ENCODE measurements around the gene SIX6. TPM values are rescaled to one million over a fixed set of nuclear protein-coding genes. Genes with fewer than 3 reads are reported as not detected.
"Not testable (repeated sequence)": the region's sequence is repeated elsewhere in the genome, so short reads cannot be mapped to it uniquely, and the experiment has no call there.

SIX6 gene
- total RNA-seq, result not detected
- long read RNA-seq, result 0 reads

DNA sequence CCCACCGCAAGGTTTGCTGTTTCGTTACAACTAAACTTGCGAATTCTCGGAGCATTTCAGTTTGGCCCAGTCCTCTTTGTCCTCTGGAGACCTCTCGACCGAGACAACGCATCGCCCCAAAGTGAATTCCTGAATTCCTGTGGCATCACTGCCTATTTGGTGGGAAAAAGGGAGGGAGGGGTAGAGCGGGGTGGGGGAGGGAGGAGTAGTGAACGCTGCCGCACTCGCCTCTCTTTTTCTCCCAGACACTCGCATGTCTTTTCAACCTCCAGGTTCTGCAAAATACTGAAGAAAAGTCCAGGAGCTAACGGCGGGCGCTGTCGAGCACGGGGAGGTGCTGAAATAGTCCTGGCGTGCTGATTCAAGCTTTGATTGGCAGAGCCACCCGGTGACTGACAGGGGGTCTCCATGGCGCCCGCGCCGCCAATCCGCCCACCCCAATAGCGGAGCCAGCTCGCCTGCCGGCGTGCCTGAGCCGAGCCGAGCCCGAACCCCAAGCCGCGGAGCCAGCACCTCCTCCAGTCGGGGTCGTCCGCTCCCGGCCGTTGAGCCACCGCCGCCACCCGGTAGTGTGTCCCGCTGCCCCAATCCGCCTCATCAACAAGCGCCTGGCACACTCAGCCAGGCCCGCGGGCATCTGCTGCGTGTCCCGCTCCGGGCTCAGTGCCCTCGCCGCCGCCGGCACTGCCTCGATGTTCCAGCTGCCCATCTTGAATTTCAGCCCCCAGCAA lies at the start of gene SIX6:
TSS of gene SIX6 (plus strand) at position 440 of the 731 bp plus-strand sequence. CDS start at position 693, 253 bp downstream.
- DNase-seq (ENCODE audit: low spot score), result no peak
- intact Hi-C loops (cut with DNase I), result no loop called here

DNA sequence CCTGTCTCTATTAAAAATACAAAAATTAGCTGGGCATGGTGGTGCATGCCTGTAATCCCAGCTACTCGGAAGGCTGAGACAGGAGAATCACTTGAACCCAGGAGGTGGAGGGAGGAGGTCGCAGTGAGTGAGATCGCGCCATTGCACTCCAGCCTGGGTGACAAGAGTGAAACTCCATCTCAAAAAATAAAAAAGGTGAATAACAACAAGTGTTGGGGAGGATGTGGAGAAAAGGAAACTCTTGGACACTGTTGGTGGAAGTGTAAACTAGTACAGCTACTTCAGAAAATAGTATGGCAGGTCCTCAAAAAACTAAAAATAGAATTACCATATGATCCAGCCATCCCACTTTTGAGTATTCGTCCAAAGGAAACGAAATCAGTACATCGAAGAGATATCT lies 28.7 kb upstream of the SIX6 start:
- DNase-seq (ENCODE audit: low spot score); intact Hi-C loops (cut with DNase I): not testable (repeated sequence)

DNA sequence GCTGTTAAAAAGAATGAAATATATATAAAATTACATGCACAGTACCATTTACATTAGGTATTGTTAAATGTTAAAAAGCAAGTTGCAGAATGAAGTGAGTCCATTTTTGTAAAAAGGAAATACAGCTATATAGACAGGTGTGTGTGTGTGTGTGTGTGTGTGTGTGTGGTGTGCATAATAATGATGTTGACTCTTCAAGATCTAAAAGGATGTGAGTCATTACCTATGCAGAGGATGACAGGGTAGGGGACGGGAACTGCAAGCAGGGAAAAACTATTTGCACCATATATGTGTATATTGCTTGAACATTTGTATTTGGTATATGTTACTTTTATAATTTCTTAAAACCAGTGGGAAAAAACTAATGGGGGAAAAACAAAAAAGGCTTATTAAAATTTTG lies 26.2 kb upstream of the SIX6 start:
- DNase-seq (ENCODE audit: low spot score), result no peak
- intact Hi-C loops (cut with DNase I), result no loop called here

DNA sequence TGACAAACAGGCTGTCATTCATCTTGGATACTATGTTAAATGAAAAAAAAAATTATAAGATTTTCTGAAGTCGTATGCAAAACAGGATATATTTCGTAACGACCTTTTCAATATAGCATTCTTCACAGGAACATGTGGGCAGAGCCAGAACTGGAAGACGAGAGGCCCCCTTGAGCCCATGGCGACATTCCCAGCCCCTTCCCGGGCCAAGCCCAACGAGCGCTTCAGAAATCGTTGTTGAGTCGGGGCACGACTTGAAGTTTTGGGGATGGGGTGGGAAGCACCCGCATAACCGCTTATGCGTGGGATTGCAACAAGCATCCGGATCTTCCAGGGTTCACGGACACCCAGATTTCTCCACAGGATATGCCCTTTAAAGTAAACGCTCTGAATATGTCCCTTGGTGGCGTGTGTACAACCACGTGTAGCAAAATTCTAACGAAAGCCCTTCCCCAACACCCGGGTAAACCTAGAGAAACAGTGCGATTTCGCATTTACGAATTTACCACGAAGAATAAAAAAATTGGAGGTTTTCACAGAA lies 23.8 kb upstream of the SIX6 start:
- no peak for DNase-seq (ENCODE audit: low spot score)
- intact Hi-C loops (cut with DNase I), result no loop called here

GRCh38 chr14:60485598-60486251 lies 23.2 kb upstream of the SIX6 start, which contains the start of gene C14orf39:
TSS of gene C14orf39 (minus strand) at chr14:60486063. CDS start at chr14:60485078, 985 bp downstream.
- DNase-seq (ENCODE audit: low spot score), result no peak
- intact Hi-C loops (cut with DNase I), result no loop called here

- intact Hi-C loops (cut with DNase I), result no loop called here
- no peak for DNase-seq (ENCODE audit: low spot score)
Measured at GRCh38 chr14:60487211-60487610, 21.7 kb upstream of the SIX6 start.

DNA sequence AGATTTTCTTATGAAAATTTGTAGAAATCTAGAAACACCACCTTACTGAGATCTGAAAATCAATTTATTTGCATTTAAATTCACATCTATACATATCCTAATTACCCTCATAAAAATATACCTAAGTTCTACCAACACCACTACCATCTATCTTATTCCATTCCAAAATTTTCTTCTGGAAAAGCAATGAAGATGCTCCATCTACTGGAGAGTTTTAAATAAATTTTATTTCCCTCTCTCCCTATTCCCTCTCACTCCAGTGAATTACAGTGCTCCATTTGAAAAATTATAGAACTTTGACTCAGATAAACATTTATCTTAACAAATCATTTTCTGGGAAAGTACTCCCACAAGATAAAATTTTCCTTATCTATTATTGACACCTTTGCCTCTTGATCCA lies 20.8 kb upstream of the SIX6 start:
- DNase-seq (ENCODE audit: low spot score), result no peak
- intact Hi-C loops (cut with DNase I), result no loop called here

DNA sequence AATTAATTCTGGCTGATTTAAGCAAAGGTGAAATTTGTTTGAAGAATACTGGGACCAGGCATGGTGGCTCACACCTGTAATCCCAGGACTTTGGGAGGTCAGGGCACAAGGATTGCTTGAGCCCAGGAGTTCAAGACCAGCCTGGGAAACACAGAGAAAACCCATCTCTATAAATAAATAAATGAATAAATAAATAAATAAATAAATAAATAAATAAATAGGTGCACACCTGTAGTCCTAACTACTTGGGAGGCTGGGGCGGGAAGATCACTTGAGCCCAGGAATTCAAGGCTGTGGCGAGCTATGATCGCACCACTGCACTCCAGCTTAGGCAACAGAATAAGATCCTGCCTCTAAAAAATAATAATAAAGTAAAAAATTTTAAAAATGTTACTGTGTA lies 18.7 kb upstream of the SIX6 start:
- DNase-seq (ENCODE audit: low spot score), result no peak
- intact Hi-C loops (cut with DNase I), result no loop called here

- intact Hi-C loops (cut with DNase I), result no loop called here
- DNase-seq (ENCODE audit: low spot score), result no peak
Measured at GRCh38 chr14:60495946-60496345, 13.0 kb upstream of the SIX6 start.

DNA sequence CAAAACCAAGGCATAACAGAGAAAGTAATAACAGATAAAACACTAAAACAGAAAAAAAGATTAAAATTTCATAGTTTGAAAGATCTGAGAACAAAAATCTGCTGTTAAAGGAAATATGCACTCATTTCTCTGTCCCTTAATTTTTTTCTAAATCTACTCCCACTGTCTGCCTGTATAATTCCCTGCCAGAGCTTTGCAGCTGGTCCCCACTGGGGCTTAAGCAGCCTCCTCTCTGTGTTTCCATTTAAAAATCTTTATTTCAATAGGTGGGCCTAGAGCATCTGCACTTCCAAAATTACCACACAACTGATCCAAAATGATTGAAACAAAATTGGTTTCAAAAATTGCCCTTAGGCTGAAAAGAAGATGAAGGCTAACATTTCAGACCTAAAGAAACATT lies 6.4 kb upstream of the SIX6 start:
- DNase-seq (ENCODE audit: low spot score), result no peak
- intact Hi-C loops (cut with DNase I), result no loop called here

DNA sequence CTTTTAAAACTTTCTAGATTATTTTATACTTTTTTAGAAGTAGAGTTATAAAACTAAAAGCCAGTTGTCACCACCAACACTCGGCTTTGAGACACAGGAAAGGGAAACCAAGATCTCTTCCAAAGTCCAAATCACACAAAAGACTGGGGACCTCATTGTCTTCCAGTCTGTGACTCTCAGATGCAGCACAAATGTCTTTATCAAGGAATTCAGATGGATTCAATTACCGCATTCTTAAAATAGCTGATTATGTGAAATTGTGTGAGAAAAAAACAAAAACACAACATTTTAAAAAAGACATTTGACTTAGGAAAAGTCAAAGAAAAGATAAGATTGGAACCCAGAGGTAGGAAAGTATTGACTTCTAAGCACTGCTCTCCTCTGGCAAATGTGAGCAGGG lies 3.5 kb upstream of the SIX6 start:
- intact Hi-C loops (cut with DNase I), result no loop called here

DNA sequence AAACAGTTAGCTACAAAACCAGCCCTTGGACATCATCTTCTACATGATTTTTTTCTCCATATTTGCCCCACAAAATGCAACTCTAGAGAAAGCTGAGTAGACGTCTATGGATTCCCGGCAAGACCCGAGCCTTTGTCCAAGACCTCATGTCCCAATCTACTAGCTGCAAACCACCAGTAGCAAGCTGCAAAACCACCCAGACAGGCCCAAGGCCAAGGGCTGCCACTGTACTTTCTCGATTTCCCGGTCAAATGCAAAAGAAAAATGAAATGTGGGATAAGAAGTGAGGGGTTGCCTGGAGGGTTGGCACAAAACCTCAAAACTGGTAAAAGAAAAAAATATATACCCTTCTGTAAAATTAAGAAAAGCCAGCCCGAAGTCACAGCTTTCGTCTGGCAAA lies 2.9 kb upstream of the SIX6 start:
- no peak for DNase-seq (ENCODE audit: low spot score)
- intact Hi-C loops (cut with DNase I), result no loop called here

More for the DNA sequence above, 3.5 kb upstream of the SIX6 start:
- DNase-seq (ENCODE audit: low spot score), result no peak

GRCh38 chr14:60506462-60506984 lies 2.4 kb upstream of the SIX6 start:
- no peak for DNase-seq (ENCODE audit: low spot score)
- intact Hi-C loops (cut with DNase I), result no loop called here

DNA sequence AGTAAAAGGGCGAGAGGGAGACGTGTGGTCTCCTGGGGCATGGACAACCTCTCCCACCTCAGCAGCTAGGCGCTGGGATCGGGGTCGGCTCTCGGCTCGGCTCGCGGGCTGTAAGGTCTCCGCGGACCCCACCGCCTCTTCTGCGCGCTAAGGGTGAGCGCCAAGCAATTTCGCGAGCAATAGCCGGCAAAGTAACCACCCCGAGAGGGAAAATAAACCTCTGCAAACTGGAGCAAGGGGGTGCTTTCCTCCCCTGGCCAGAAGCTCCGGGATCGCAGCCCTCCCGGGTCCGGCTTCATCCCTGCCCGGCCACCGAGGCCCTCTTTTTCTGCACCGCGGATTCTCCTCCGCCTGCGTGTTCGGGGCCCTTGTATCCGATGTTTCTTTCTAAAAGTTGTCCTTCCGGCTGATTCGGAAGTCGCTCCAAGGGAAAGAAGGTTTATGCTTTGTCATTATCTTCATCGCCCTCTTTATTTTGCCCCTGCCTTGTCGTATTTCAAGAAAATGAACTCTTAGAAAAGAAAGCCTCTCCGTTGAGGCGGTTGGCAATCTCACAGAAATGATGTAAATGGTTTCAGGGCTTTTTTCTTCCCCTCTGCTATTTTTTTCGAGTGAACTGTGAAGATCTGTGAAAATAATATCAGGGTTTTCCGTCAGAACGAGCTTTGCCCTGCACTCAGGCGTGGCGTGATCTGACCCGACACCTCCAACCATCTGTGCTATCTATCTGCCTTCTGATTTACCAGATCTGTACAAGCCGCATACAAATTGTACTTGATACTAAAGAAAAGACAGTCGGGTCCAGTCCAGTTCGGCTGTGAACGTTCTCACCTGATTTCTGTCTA lies 1.7 kb upstream of the SIX6 start:
- DNase-seq (ENCODE audit: low spot score), result no peak
- intact Hi-C loops (cut with DNase I), result no loop called here

DNA sequence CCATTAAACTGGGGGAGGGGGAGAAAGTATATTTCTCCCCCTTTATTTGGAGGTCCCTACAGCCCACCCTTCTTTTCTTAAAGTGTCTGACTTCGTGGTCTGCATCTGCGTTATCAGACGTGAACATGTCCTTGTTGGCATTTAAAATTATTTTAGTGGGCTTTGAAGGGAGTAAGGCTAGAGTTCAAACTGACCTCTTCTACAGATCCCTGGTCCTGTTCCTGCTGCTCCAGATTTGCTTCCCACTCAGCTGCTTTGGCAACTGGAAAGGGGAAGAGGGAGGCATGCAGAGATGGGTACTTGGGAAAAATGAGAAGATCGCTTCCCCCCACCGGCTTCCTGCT lies 611 bp upstream of the SIX6 start:
- intact Hi-C loops (cut with DNase I), result no loop called here
- DNase-seq (ENCODE audit: low spot score), result no peak

- DNase-seq (ENCODE audit: low spot score), result no peak
- intact Hi-C loops (cut with DNase I), result no loop called here
Measured at GRCh38 chr14:60509438-60510253, 700 bp downstream of the SIX6 start.

- intact Hi-C loops (cut with DNase I), result no loop called here
Measured at GRCh38 chr14:60510254-60510950, 1.5 kb downstream of the SIX6 start.

GRCh38 chr14:60510951-60511599 lies 2.1 kb downstream of the SIX6 start:
- intact Hi-C loops (cut with DNase I), result no loop called here
- no peak for DNase-seq (ENCODE audit: low spot score)

More at GRCh38 chr14:60510254-60510950, 1.5 kb downstream of the SIX6 start:
- no peak for DNase-seq (ENCODE audit: low spot score)

All from cardiac septum (tissue), 1 donor.